Endothelial cell (in vitro differentiated cells): ENCODE results near the gene OTUB1. TPM values are rescaled to one million over a fixed set of nuclear protein-coding genes. Genes with fewer than 3 reads are reported as not detected.

Experiments
- DNase-seq: peaks from one replicate; pipeline ENCODE4 v3.0.0; 2021; ENCODE audit warnings: low spot score
- H3K27ac Mint-ChIP-seq: one replicate; pipeline ENCODE4 v1.8.0; 2021; ENCODE audit warnings: mixed read lengths, inconsistent platforms; ENCODE audit not compliant: unreplicated experiment
- H3K27me3 Mint-ChIP-seq: one replicate; pipeline ENCODE4 v1.8.0; 2021; ENCODE audit warnings: mild to moderate bottlenecking, moderate library complexity, mixed read lengths, inconsistent platforms; ENCODE audit not compliant: unreplicated experiment
- H3K36me3 Mint-ChIP-seq: one replicate; pipeline ENCODE4 v1.8.0; 2021; ENCODE audit warnings: mild to moderate bottlenecking, low read depth, mixed read lengths, inconsistent platforms; ENCODE audit not compliant: unreplicated experiment
- H3K4me1 Mint-ChIP-seq: one replicate; pipeline ENCODE4 v1.8.0; 2021; ENCODE audit warnings: mild to moderate bottlenecking, mixed read lengths, inconsistent platforms; ENCODE audit not compliant: unreplicated experiment
- H3K4me3 Mint-ChIP-seq: one replicate; pipeline ENCODE4 v1.8.0; 2021; ENCODE audit warnings: mild to moderate bottlenecking, mixed read lengths, inconsistent platforms; ENCODE audit not compliant: unreplicated experiment
- H3K9me3 Mint-ChIP-seq: one replicate; pipeline ENCODE4 v1.8.0; 2021; ENCODE audit warnings: mixed read lengths, inconsistent platforms; ENCODE audit not compliant: unreplicated experiment
- total RNA-seq: library from RNA; stranded (reverse); fragmentation: NEBNext Ultra II Directional; extraction: Animal tissue kit (Norgen Biotek cat#: 25700); gene quantifications from one replicate; pipeline ENCODE4 v1.2.1, GENCODE V29; 2021; ENCODE audit not compliant: unreplicated experiment
- TF ChIP-seq, protein P1 (sequence below): fragments of 200-600 bp; sonication (generic); IDR thresholded peaks from one replicate; pipeline ENCODE4 v1.5.0; 2021; ENCODE audit warnings: antibody characterized with exemption; ENCODE audit not compliant: unreplicated experiment

OTUB1 gene
- total RNA-seq, 1 donor from 2014 or later: 69.8 TPM

DNA sequence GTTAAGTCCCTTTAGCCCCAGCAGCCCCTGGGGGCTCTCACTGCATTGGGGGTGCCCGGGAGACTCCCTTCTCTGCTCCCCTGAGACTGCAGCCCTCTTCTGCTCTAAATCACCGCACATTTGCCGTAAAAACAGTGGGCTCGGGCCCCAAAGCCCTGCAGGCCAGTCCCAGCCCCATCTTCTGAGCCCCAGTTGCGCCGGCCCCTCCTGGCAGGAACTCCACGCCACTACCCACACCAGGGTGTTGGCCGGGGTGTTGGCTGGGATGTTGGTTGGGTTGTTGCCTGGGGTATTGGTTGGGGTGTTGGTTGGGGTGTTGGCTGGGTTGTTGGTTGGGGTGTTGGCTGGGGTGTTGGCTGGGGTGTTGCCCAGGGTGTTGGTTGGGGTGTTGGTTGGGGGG, 23.5 kb downstream of the OTUB1 start:
- Mint-ChIP-seq H3K9me3 (no peaks in the 10 kb centered on the region), H3K27ac (no peak overlapping the region), H3K36me3 (no peaks in the 10 kb centered on the region), H3K4me1 (peaks cover 3% of the 10 kb centered on the region), H3K4me3 (no peak overlapping the region), H3K27me3 (peaks cover 28% of the 10 kb centered on the region)
- TF ChIP-seq, protein P1, sequence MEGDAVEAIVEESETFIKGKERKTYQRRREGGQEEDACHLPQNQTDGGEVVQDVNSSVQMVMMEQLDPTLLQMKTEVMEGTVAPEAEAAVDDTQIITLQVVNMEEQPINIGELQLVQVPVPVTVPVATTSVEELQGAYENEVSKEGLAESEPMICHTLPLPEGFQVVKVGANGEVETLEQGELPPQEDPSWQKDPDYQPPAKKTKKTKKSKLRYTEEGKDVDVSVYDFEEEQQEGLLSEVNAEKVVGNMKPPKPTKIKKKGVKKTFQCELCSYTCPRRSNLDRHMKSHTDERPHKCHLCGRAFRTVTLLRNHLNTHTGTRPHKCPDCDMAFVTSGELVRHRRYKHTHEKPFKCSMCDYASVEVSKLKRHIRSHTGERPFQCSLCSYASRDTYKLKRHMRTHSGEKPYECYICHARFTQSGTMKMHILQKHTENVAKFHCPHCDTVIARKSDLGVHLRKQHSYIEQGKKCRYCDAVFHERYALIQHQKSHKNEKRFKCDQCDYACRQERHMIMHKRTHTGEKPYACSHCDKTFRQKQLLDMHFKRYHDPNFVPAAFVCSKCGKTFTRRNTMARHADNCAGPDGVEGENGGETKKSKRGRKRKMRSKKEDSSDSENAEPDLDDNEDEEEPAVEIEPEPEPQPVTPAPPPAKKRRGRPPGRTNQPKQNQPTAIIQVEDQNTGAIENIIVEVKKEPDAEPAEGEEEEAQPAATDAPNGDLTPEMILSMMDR: no peak
- DNase-seq: no peak

DNA sequence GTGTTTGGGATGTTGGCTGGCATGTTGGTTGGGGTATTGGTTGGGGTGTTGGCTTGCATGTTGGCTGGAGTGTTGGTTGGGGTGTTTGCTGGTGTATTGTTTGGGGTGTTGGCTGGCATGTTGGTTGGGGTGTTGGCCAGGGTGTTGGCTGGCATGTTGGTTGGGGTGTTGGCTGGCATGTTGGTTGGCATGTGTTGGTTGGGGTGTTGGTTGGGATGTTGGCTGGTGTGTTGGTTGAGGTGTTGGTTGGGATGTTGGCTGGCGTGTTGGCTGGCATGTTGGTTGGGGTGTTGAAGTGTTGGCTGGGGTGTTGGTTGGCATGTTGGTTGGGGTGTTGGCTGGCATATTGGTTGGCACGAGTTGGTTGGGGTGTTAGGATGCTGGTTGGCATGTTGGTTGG, 24.5 kb downstream of the OTUB1 start:
- H3K9me3 Mint-ChIP-seq: no peaks in the 10 kb centered on the region
- H3K4me1 Mint-ChIP-seq: peaks cover 3% of the 10 kb centered on the region
- H3K4me3 Mint-ChIP-seq: no peak overlapping the region
- no peak overlapping the region for H3K27ac Mint-ChIP-seq
- no peak for DNase-seq
- no peaks in the 10 kb centered on the region for H3K36me3 Mint-ChIP-seq
- TF ChIP-seq, protein P1: no peak
- H3K27me3 Mint-ChIP-seq: peaks cover 30% of the 10 kb centered on the region

DNA sequence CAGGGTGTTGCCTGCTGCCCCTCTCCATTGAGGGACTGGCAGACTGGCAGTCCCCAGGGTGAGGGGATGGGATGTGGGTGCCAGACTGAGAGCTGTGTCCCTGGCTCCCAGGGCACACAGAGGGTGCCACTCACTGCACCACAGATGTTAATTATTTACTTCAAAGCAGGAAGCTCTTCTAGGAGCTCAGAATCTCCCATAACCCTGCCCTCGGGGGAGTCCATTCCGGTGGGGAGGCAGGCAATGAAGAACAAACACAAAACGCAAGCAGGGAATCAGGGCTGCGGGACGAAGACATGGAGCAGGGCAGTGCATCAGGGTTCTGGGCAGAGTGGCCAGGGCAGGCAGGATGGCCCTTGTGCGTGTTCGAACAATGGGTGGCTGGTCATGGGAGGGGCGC, 25.1 kb downstream of the OTUB1 start:
- H3K27ac Mint-ChIP-seq: no peak overlapping the region
- H3K4me1 Mint-ChIP-seq: peaks cover 3% of the 10 kb centered on the region
- no peak overlapping the region for H3K4me3 Mint-ChIP-seq
- no peaks in the 10 kb centered on the region for H3K36me3 Mint-ChIP-seq
- DNase-seq: no peak
- peaks cover 26% of the 10 kb centered on the region for H3K27me3 Mint-ChIP-seq
- H3K9me3 Mint-ChIP-seq: no peaks in the 10 kb centered on the region
- TF ChIP-seq, protein P1: no peak

DNA sequence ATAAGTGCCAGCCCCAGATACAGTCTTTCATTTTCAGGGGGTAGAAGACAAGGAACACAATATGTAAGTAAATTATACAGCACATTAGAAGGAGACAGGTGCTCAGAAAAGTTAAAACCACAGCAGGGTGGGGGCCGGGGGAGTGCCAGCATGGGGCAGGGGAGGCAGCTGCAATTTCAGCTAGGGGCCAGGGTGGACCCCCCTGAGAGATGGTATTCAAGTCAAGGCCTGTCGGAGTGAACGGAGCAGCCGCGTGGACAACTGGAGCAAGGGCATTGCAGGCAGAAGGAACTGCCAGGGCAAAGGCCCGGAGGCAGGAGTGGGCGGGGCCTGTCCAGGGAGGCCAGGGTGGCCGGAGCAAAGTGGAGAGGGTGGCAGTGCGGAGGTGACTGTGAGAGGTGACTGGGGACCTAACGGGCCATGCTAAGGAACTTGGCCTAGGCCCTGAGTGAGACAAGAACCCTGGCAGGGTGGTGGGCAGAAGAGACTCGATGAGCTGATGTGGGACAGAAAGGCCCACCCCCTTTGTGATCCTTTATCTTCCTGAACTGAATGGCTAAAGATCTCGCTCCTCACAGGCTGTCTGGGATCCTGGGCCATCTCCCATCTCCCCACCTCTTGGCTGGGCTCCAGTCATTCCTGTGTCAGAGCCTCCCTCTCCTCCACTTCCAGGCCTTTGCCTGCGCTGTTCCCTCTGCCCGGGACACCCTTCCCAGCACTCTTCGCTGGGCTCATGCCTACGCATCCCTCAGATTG, 27.1 kb downstream of the OTUB1 start:
- no peak overlapping the region for H3K4me3 Mint-ChIP-seq
- TF ChIP-seq, protein P1: no peak
- H3K9me3 Mint-ChIP-seq: no peaks in the 10 kb centered on the region
- peaks cover 12% of the 10 kb centered on the region for H3K27me3 Mint-ChIP-seq
- H3K27ac Mint-ChIP-seq: no peak overlapping the region
- no peaks in the 10 kb centered on the region for H3K36me3 Mint-ChIP-seq
- DNase-seq: no peak
- no peaks in the 10 kb centered on the region for H3K4me1 Mint-ChIP-seq

- Mint-ChIP-seq H3K4me3 (no peak overlapping the region), H3K27me3 (peaks cover 11% of the 10 kb centered on the region), H3K27ac (no peak overlapping the region), H3K9me3 (no peaks in the 10 kb centered on the region), H3K36me3 (no peaks in the 10 kb centered on the region), H3K4me1 (no peaks in the 10 kb centered on the region)
- no peak for DNase-seq
- TF ChIP-seq, protein P1: no peak
Measured at GRCh38 chr11:64014356-64014755, 28.1 kb downstream of the OTUB1 start.
